22Rv1 (cell line): ENCODE data around the gene MTG2.
A peak's percentile ranks its signal among the peaks of the same experiment; 100 is the strongest.

Experiments used
- H3K27ac ChIP-seq: fragments of 450-650 bp; 2 replicates; pipeline ENCODE4 v1.5.1; 2017
- ZFX ChIP-seq: fragments of 450-650 bp; IDR thresholded peaks from 2 replicates; pipeline ENCODE4 v1.6.1; 2017; ENCODE audit warnings: antibody characterized with exemption, borderline replicate concordance
- TF ChIP-seq, protein P1 (sequence below): fragments of 450-650 bp; IDR thresholded peaks from 2 replicates; pipeline ENCODE4 v1.5.1; 2017; ENCODE audit warnings: mild to moderate bottlenecking

MTG2 gene

GRCh38 chr20:62234339-62234738, 51.5 kb downstream of the MTG2 start:
- TF ChIP-seq, protein P1, sequence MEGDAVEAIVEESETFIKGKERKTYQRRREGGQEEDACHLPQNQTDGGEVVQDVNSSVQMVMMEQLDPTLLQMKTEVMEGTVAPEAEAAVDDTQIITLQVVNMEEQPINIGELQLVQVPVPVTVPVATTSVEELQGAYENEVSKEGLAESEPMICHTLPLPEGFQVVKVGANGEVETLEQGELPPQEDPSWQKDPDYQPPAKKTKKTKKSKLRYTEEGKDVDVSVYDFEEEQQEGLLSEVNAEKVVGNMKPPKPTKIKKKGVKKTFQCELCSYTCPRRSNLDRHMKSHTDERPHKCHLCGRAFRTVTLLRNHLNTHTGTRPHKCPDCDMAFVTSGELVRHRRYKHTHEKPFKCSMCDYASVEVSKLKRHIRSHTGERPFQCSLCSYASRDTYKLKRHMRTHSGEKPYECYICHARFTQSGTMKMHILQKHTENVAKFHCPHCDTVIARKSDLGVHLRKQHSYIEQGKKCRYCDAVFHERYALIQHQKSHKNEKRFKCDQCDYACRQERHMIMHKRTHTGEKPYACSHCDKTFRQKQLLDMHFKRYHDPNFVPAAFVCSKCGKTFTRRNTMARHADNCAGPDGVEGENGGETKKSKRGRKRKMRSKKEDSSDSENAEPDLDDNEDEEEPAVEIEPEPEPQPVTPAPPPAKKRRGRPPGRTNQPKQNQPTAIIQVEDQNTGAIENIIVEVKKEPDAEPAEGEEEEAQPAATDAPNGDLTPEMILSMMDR: no peak
- no peak for TF ChIP-seq ZFX
- H3K27ac ChIP-seq: no peak overlapping the region

- H3K27ac ChIP-seq: no peak overlapping the region
- no peak for TF ChIP-seq ZFX
Measured at GRCh38 chr20:62235001-62235776, 52.4 kb downstream of the MTG2 start.

GRCh38 chr20:62235777-62236157, 52.9 kb downstream of the MTG2 start:
- no peak overlapping the region for H3K27ac ChIP-seq
- TF ChIP-seq, protein P1: no peak
- no peak for TF ChIP-seq ZFX

- H3K27ac ChIP-seq: no peak overlapping the region
- TF ChIP-seq, protein P1: no peak
- TF ChIP-seq ZFX: no peak
Measured at GRCh38 chr20:62236200-62236599, 53.4 kb downstream of the MTG2 start.

DNA sequence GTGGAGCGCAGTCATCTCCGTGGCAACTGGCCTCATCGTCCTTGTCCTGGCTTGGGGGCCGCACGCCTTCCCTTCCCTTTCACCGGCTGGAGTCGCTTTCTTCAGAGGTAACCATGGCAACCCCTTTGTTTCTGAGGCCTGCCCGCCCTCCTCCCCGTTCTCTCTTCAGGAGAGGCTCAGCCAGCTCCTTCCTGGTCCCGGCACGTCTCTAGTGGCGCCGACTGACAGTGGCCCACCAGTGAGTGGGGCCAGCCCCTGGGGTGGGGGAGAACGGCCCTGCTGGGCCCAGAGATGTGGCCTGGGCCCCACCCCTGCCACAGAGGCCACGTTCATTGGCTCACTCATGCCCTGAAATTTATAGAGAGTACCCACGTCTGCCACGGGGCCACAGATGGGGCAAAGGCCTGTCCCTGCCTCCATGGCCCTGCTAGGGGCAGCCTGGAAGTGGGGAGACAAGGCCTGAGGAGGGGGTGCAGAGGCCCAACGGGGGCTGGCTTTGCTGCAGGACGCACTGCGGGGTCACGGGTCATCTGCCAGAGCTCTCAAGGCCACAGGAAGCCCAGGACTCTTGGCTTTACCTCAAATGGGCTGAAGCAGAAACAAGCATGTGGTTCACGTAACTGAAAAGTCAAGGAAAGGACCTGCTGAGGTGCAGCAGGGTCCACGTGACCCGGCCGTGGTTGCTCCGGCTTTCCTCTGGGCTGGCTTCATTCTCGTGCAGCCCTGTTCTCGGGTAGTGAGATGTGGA, 54.1 kb downstream of the MTG2 start:
- H3K27ac ChIP-seq: no peak overlapping the region
- no peak for TF ChIP-seq ZFX
- TF ChIP-seq, protein P1: no peak

- H3K27ac ChIP-seq: no peak overlapping the region
Measured at GRCh38 chr20:62237514-62237800, 54.6 kb downstream of the MTG2 start.

GRCh38 chr20:62237801-62238568, 55.2 kb downstream of the MTG2 start, which contains the start of gene OSBPL2:
OSBPL2 (plus strand) TSS chr20:62238521; CDS start chr20:62256185, 17,664 bp downstream.
- TF ChIP-seq, protein P1: no peak
- no peak for TF ChIP-seq ZFX
- peak within 1 kb of the TSS; percentile 63 for H3K27ac ChIP-seq

More at GRCh38 chr20:62237514-62237800, 54.6 kb downstream of the MTG2 start:
- TF ChIP-seq, protein P1: no peak
- no peak for TF ChIP-seq ZFX
